GM23248 (cell line): ENCODE data around the gene GNA15. TPM values are rescaled to one million over a fixed set of nuclear protein-coding genes. Genes with fewer than 3 reads are reported as not detected.

ENCODE experiments used
- DNase-seq: peaks from one replicate; pipeline ENCODE4 v3.0.0-alpha.2; 2015
- H2AFZ ChIP-seq: fragments of 200-600 bp; sonication (generic); 2 replicates; pipeline ENCODE4 v1.6.1; 2016; ENCODE audit warnings: antibody characterized with exemption
- H3F3A ChIP-seq: fragments of 200-600 bp; sonication (generic); 2 replicates; pipeline ENCODE4 v1.6.1; 2016; ENCODE audit warnings: mild to moderate bottlenecking, antibody characterized with exemption, mixed run types; ENCODE audit not compliant: insufficient read depth
- H3K27ac ChIP-seq: fragments of 200-600 bp; sonication (generic); 2 replicates; pipeline ENCODE4 v1.5.1; 2016; ENCODE audit warnings: mild to moderate bottlenecking
- H3K27me3 ChIP-seq: fragments of 200-600 bp; sonication (generic); replicated peaks from 2 replicates; pipeline ENCODE4 v1.6.1; 2016; ENCODE audit warnings: mild to moderate bottlenecking; ENCODE audit not compliant: insufficient read depth
- H3K36me3 ChIP-seq: fragments of 200-600 bp; sonication (generic); 2 replicates; pipeline ENCODE4 v1.6.1; 2016; ENCODE audit warnings: low read depth, mild to moderate bottlenecking
- H3K4me1 ChIP-seq: fragments of 200-600 bp; sonication (generic); 2 replicates; pipeline ENCODE4 v1.6.1; 2016; ENCODE audit warnings: mild to moderate bottlenecking; ENCODE audit not compliant: insufficient read depth
- H3K4me2 ChIP-seq: fragments of 200-600 bp; sonication (generic); one replicate; pipeline ENCODE4 v1.6.1; 2016; ENCODE audit warnings: mild to moderate bottlenecking; ENCODE audit not compliant: unreplicated experiment
- H3K4me3 ChIP-seq: fragments of 200-600 bp; sonication (generic); 2 replicates; pipeline ENCODE4 v1.5.1; 2016; ENCODE audit warnings: mild to moderate bottlenecking
- H3K79me2 ChIP-seq: fragments of 200-600 bp; sonication (generic); 2 replicates; pipeline ENCODE4 v1.6.1; 2016; ENCODE audit warnings: mild to moderate bottlenecking; ENCODE audit not compliant: insufficient read depth
- H3K9ac ChIP-seq: fragments of 200-600 bp; sonication (generic); 2 replicates; pipeline ENCODE4 v1.6.1; 2016; ENCODE audit warnings: mild to moderate bottlenecking
- H3K9me2 ChIP-seq: fragments of 200-600 bp; sonication (generic); 2 replicates; pipeline ENCODE4 v1.6.1; 2016; ENCODE audit warnings: mixed run types, mild to moderate bottlenecking, moderate library complexity; ENCODE audit not compliant: insufficient read depth
- H3K9me3 ChIP-seq: fragments of 200-600 bp; sonication (generic); one replicate; pipeline ENCODE4 v1.6.1; 2017; ENCODE audit warnings: low read depth
- H4K20me1 ChIP-seq: fragments of 200-600 bp; sonication (generic); 2 replicates; pipeline ENCODE4 v1.6.0; 2016; ENCODE audit not compliant: insufficient read depth
- EZH2 ChIP-seq: fragments of 200-600 bp; sonication (generic); IDR thresholded peaks from 2 replicates; pipeline ENCODE4 v1.6.1; 2018; ENCODE audit warnings: antibody characterized with exemption, mild to moderate bottlenecking; ENCODE audit not compliant: insufficient read depth, poor library complexity, severe bottlenecking
- EZH2phosphoT487 ChIP-seq: fragments of 200-600 bp; sonication (generic); IDR thresholded peaks from 2 replicates; pipeline ENCODE4 v1.6.1; 2018; ENCODE audit warnings: antibody characterized with exemption, moderate library complexity, mild to moderate bottlenecking, low read depth; ENCODE audit not compliant: insufficient read depth
- WGBS, 2 experiments: methylation state at CpG; one replicate each; pipeline ENCODE4 v1.1.6; 2015 to 2017; ENCODE audit warnings: low lambda C conversion rate in 2 of 2, low coverage in 1 of 2; ENCODE audit errors: missing lambda C conversion rate in 2 of 2; 5-methylcytosine and 5-hydroxymethylcytosine counted together
- in situ Hi-C: fragments of 300-500 bp; cut with MboI; formaldehyde crosslinking; loops from 2 replicates; pipeline ENCODE4 v1.15.0; 2020
- polyA plus RNA-seq: library from polyadenylated mRNA; unstranded; fragments of >200 nt; fragmentation: Nextera tagmentation; extraction: Ambion mirVana; gene quantifications from 2 replicates; pipeline ENCODE4 v1.2.1, GENCODE V29; 2016
- total RNA-seq: library from RNA; depleted of rRNA; stranded (reverse); fragments of >200 nt; shearing (Covaris generic); gene quantifications from 2 replicates; pipeline ENCODE4 v1.2.3, GENCODE V29; 2014

GNA15 gene
- total and polyA plus RNA-seq, 2 experiments from 2014 or later: not detected

- Histone ChIP-seq H3K36me3 (no peaks in the 10 kb centered on the region), H3K9ac (no peak overlapping the region), H3K9me3 (no peaks in the 10 kb centered on the region), H3F3A (peaks cover 22% of the 10 kb centered on the region), H4K20me1 (no peaks in the 10 kb centered on the region), H2AFZ (no peak overlapping the region), H3K4me1 (peaks cover 18% of the 10 kb centered on the region), H3K4me2 (no peak overlapping the region), H3K79me2 (no peaks in the 10 kb centered on the region), H3K9me2 (no peaks in the 10 kb centered on the region), H3K4me3 (no peak overlapping the region), H3K27ac (no peak overlapping the region), H3K27me3 (no peaks in the 10 kb centered on the region)
- 91% methylated on average over 11 to 15 of the region's 15 CpGs for WGBS, 2 experiments
- DNase-seq: no peak
- TF ChIP-seq EZH2 (no peak), EZH2phosphoT487 (no peak)
- in situ Hi-C loops: no loop called here
Measured at GRCh38 chr19:3138268-3138667, 2.4 kb downstream of the GNA15 start.

GRCh38 chr19:3140667-3141038 lies 4.8 kb downstream of the GNA15 start:
- H3K9me3 ChIP-seq: no peaks in the 10 kb centered on the region
- no peaks in the 10 kb centered on the region for H3K79me2 ChIP-seq
- H3K9me2 ChIP-seq: no peaks in the 10 kb centered on the region
- TF ChIP-seq EZH2phosphoT487 (no peak), EZH2 (no peak)
- DNase-seq: no peak
- H3K9ac ChIP-seq: no peak overlapping the region
- H3K27ac ChIP-seq: no peak overlapping the region
- peaks cover 13% of the 10 kb centered on the region for H3K4me1 ChIP-seq
- H2AFZ ChIP-seq: no peak overlapping the region
- H3F3A ChIP-seq: peaks cover 22% of the 10 kb centered on the region
- H3K27me3 ChIP-seq: no peaks in the 10 kb centered on the region
- no peak overlapping the region for H3K4me3 ChIP-seq
- H3K4me2 ChIP-seq: no peak overlapping the region
- no peaks in the 10 kb centered on the region for H4K20me1 ChIP-seq
- no peaks in the 10 kb centered on the region for H3K36me3 ChIP-seq
- in situ Hi-C loops: no loop called here

- Histone ChIP-seq H3K4me1 (peaks cover 13% of the 10 kb centered on the region), H3F3A (peaks cover 22% of the 10 kb centered on the region), H2AFZ (peak overlapping the region; percentile 78), H3K9ac (peak overlapping the region; percentile 76), H3K4me2 (peak overlapping the region; percentile 53), H3K27me3 (no peaks in the 10 kb centered on the region), H3K36me3 (no peaks in the 10 kb centered on the region), H3K9me3 (no peaks in the 10 kb centered on the region), H3K9me2 (no peaks in the 10 kb centered on the region), H3K79me2 (no peaks in the 10 kb centered on the region), H4K20me1 (no peaks in the 10 kb centered on the region), H3K4me3 (peak overlapping the region; percentile 41; the same call in 1 of the 2 replicates), H3K27ac (peak overlapping the region; percentile 94)
- peak; percentile 98 for DNase-seq
- WGBS, 2 experiments: 0 to 2% methylated on average over 6 of the region's 6 CpGs
- no peak for TF ChIP-seq EZH2
- in situ Hi-C loops: no loop called here
Measured at GRCh38 chr19:3142292-3142670, 6.4 kb downstream of the GNA15 start.

GRCh38 chr19:3142781-3143337 lies 7.0 kb downstream of the GNA15 start:
- Histone ChIP-seq H3K4me2 (peak overlapping the region; percentile 53), H3K27me3 (no peaks in the 10 kb centered on the region), H3K4me3 (no peak overlapping the region), H3K9me3 (no peaks in the 10 kb centered on the region), H4K20me1 (no peaks in the 10 kb centered on the region), H3K79me2 (no peaks in the 10 kb centered on the region), H3K4me1 (peaks cover 13% of the 10 kb centered on the region), H2AFZ (peak overlapping the region; percentile 78), H3K9ac (peak overlapping the region; percentile 76), H3K9me2 (no peaks in the 10 kb centered on the region), H3F3A (peaks cover 22% of the 10 kb centered on the region), H3K36me3 (no peaks in the 10 kb centered on the region), H3K27ac (peak overlapping the region; percentile 94)
- in situ Hi-C loops: no loop called here
- TF ChIP-seq EZH2 (no peak), EZH2phosphoT487 (no peak)
- WGBS, 2 experiments: 62 to 65% methylated on average over 11 of the region's 11 CpGs
- DNase-seq: peak; percentile 34
